Endothelial cell of hepatic sinusoid (primary cell): ENCODE measurements around the gene ARMC3.
"Not testable (repeated sequence)": the region's sequence is repeated elsewhere in the genome, so short reads cannot be mapped to it uniquely, and the experiment has no call there.

ENCODE experiments used
- in situ Hi-C: cut with HindIII; loops from 2 replicates; pipeline ENCODE4 v1.10.0; 2017; ENCODE audit warnings: low sequenced_read_pairs

ARMC3 gene

GRCh38 chr10:23069019-23069815 lies 141.4 kb downstream of the ARMC3 start:
- in situ Hi-C loops = no loop called here

GRCh38 chr10:23070092-23070912 lies 142.4 kb downstream of the ARMC3 start:
- in situ Hi-C loops = not testable (repeated sequence)

GRCh38 chr10:23070913-23071218 lies 143.0 kb downstream of the ARMC3 start:
- in situ Hi-C loops = no loop called here

GRCh38 chr10:23072593-23072992 lies 144.7 kb downstream of the ARMC3 start:
- in situ Hi-C loops = not testable (repeated sequence)

GRCh38 chr10:23073527-23073926 lies 145.7 kb downstream of the ARMC3 start:
- in situ Hi-C loops = no loop called here

- in situ Hi-C loops = no loop called here
Observed at GRCh38 chr10:23075672-23076071, 147.8 kb downstream of the ARMC3 start.

- in situ Hi-C loops = no loop called here
Observed at GRCh38 chr10:23078114-23078513, 150.3 kb downstream of the ARMC3 start.

- in situ Hi-C loops = no loop called here
Observed at GRCh38 chr10:23079700-23080099, 151.8 kb downstream of the ARMC3 start.

GRCh38 chr10:23080262-23080661 lies 152.4 kb downstream of the ARMC3 start:
- in situ Hi-C loops = no loop called here

GRCh38 chr10:23081221-23081750 lies 153.4 kb downstream of the ARMC3 start:
- in situ Hi-C loops = no loop called here

- in situ Hi-C loops = no loop called here
Observed at GRCh38 chr10:23081891-23082290, 154.0 kb downstream of the ARMC3 start.
